HEK293 (cell line): ENCODE results near the gene SERHL2.
"Not testable (repeated sequence)": the region's sequence is repeated elsewhere in the genome, so short reads cannot be mapped to it uniquely, and the experiment has no call there.

Experiments
- KLF9 ChIP-seq: fragments of 450-650 bp; formaldehyde crosslinking; IDR thresholded peaks from 2 replicates; pipeline ENCODE4 v1.5.1; 2016; ENCODE audit warnings: missing biosample characterization, missing genetic modification characterization, low read depth
- PATZ1 ChIP-seq: fragments of 450-650 bp; formaldehyde crosslinking; IDR thresholded peaks from 2 replicates; pipeline ENCODE4 v1.5.1; 2016; ENCODE audit warnings: missing biosample characterization, missing genetic modification characterization
- TCF7L2 ChIP-seq: IDR thresholded peaks from 2 replicates; pipeline ENCODE4 v1.6.1; 2011; ENCODE audit warnings: low read depth, mild to moderate bottlenecking, inconsistent platforms, low read length, moderate library complexity, borderline replicate concordance
- ZNF157 ChIP-seq: fragments of 450-650 bp; formaldehyde crosslinking; IDR thresholded peaks from 2 replicates; pipeline ENCODE4 v1.5.1; 2016; ENCODE audit warnings: missing biosample characterization, missing genetic modification characterization
- ZNF510 ChIP-seq: fragments of 450-650 bp; formaldehyde crosslinking; IDR thresholded peaks from 2 replicates; pipeline ENCODE4 v1.5.1; 2018; ENCODE audit warnings: mild to moderate bottlenecking, missing genetic modification characterization, missing biosample characterization; ENCODE audit not compliant: insufficient replicate concordance
- ZNF596 ChIP-seq: fragments of 450-650 bp; IDR thresholded peaks from 2 replicates; pipeline ENCODE4 v1.5.0; 2018; ENCODE audit warnings: missing biosample characterization, mild to moderate bottlenecking, missing genetic modification characterization, moderate library complexity
- TF ChIP-seq, protein P1 (sequence below): fragments of 450-650 bp; formaldehyde crosslinking; IDR thresholded peaks from 2 replicates; pipeline ENCODE4 v1.5.1; 2016; ENCODE audit warnings: missing biosample characterization, missing genetic modification characterization
- TF ChIP-seq, protein P2 (sequence below): fragments of 450-650 bp; formaldehyde crosslinking; IDR thresholded peaks from 2 replicates; pipeline ENCODE4 v1.5.1; 2017; ENCODE audit warnings: missing biosample characterization, mild to moderate bottlenecking, missing genetic modification characterization, moderate library complexity

DNA sequence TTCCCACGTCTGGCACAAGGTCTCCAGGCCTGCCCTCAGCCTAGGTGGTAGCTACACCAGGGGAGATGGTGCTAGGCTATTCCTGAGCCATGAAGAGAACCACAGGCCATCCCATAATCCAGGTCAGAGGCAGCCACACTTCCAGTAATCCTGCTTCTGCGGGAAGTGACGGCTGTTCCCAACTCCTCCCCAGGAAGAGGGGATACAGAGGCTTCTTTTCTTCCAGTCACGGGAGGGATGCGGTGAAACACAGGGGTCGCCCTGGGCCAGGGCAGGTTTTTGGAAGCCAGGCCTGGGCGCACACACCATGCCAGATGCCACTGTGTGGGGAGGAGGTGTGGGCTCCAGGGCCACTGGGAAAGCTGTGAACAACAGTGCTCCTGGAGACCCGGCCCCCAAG is 38.5 kb upstream of the SERHL2 start:
- not testable (repeated sequence) for TF ChIP-seq TCF7L2; ZNF596 (tag by site-specific recombination); ZNF157 (tag by site-specific recombination); ZNF510 (tag by site-specific recombination); PATZ1 (tag by site-specific recombination); KLF9 (tag by site-specific recombination)
- TF ChIP-seq, protein P1, sequence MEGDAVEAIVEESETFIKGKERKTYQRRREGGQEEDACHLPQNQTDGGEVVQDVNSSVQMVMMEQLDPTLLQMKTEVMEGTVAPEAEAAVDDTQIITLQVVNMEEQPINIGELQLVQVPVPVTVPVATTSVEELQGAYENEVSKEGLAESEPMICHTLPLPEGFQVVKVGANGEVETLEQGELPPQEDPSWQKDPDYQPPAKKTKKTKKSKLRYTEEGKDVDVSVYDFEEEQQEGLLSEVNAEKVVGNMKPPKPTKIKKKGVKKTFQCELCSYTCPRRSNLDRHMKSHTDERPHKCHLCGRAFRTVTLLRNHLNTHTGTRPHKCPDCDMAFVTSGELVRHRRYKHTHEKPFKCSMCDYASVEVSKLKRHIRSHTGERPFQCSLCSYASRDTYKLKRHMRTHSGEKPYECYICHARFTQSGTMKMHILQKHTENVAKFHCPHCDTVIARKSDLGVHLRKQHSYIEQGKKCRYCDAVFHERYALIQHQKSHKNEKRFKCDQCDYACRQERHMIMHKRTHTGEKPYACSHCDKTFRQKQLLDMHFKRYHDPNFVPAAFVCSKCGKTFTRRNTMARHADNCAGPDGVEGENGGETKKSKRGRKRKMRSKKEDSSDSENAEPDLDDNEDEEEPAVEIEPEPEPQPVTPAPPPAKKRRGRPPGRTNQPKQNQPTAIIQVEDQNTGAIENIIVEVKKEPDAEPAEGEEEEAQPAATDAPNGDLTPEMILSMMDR (tag by site-specific recombination): not testable (repeated sequence)
- TF ChIP-seq, protein P2, sequence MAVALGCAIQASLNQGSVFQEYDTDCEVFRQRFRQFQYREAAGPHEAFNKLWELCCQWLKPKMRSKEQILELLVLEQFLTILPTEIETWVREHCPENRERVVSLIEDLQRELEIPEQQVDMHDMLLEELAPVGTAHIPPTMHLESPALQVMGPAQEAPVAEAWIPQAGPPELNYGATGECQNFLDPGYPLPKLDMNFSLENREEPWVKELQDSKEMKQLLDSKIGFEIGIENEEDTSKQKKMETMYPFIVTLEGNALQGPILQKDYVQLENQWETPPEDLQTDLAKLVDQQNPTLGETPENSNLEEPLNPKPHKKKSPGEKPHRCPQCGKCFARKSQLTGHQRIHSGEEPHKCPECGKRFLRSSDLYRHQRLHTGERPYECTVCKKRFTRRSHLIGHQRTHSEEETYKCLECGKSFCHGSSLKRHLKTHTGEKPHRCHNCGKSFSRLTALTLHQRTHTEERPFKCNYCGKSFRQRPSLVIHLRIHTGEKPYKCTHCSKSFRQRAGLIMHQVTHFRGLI (tag by site-specific recombination): not testable (repeated sequence)
